Fibroblast of skin of right biceps (primary cell): ENCODE measurements around the gene MRM2.

ENCODE experiments used
- DNase-seq: peaks from one replicate; pipeline ENCODE4 v3.0.0-alpha.2; 2013

MRM2 gene

GRCh38 chr7:2201686-2202360 lies 40.2 kb downstream of the MRM2 start:
- DNase-seq, result no peak

- no peak for DNase-seq
Observed at GRCh38 chr7:2201128-2201527, 40.9 kb downstream of the MRM2 start.

GRCh38 chr7:2200584-2200980 lies 41.4 kb downstream of the MRM2 start:
- DNase-seq, result no peak

GRCh38 chr7:2199956-2200583 lies 41.9 kb downstream of the MRM2 start:
- no peak for DNase-seq

GRCh38 chr7:2199528-2199927 lies 42.5 kb downstream of the MRM2 start:
- DNase-seq, result no peak

GRCh38 chr7:2198760-2199159 lies 43.2 kb downstream of the MRM2 start:
- DNase-seq, result no peak

- DNase-seq, result no peak
Observed at GRCh38 chr7:2198206-2198605, 43.8 kb downstream of the MRM2 start.

- DNase-seq, result no peak
Observed at GRCh38 chr7:2197436-2198155, 44.4 kb downstream of the MRM2 start.

GRCh38 chr7:2196381-2197378 lies 45.3 kb downstream of the MRM2 start:
- no peak for DNase-seq

GRCh38 chr7:2195400-2196246 lies 46.4 kb downstream of the MRM2 start:
- DNase-seq, result no peak

- DNase-seq, result no peak
Observed at GRCh38 chr7:2193575-2194305, 48.3 kb downstream of the MRM2 start.

- no peak for DNase-seq
Observed at GRCh38 chr7:2192831-2193534, 49.0 kb downstream of the MRM2 start.

- peak; percentile 51 for DNase-seq
Observed at GRCh38 chr7:2191016-2191415, 51.0 kb downstream of the MRM2 start.

GRCh38 chr7:2190531-2190930 lies 51.5 kb downstream of the MRM2 start:
- DNase-seq, result peak; percentile 91

- DNase-seq, result no peak
Observed at GRCh38 chr7:2186166-2186565, 55.8 kb downstream of the MRM2 start.

GRCh38 chr7:2185715-2186114 lies 56.3 kb downstream of the MRM2 start:
- no peak for DNase-seq
